ENCODE results near the gene INO80D.
"Not testable (repeated sequence)": the region's sequence is repeated elsewhere in the genome, so short reads cannot be mapped to it uniquely, and the experiment has no call there.

The INO80D gene

GRCh38 chr2:205984381-205984780, 101.6 kb downstream of the INO80D start:
- no peak for DNase-seq (ENCODE audit: low read depth in 2 of 2, low spot score in 1 of 2)

GRCh38 chr2:205982776-205983327, 103.1 kb downstream of the INO80D start:
- no peak for DNase-seq (ENCODE audit: low read depth in 2 of 2, low spot score in 1 of 2)

DNA sequence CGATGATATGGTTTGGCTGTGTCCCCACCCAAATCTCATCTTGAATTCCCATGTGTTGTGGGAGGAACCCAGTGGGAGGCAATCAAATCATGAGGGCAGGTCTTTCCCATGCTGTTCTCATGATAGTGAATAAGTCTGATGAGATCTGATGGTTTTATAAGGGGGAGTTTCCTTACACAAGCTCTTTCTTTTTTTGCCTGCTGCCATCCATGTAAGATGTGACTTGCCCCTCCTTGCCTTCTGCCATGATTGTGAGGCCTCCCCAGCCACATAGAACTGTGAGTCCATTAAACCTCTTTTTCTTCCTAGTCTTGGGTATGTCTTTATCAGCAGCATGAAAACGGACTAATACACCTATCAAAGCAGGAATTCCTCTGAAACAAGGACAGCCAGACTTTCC, 107.2 kb downstream of the INO80D start:
- not testable (repeated sequence) for DNase-seq (ENCODE audit: low read depth in 2 of 2, low spot score in 1 of 2)

DNA sequence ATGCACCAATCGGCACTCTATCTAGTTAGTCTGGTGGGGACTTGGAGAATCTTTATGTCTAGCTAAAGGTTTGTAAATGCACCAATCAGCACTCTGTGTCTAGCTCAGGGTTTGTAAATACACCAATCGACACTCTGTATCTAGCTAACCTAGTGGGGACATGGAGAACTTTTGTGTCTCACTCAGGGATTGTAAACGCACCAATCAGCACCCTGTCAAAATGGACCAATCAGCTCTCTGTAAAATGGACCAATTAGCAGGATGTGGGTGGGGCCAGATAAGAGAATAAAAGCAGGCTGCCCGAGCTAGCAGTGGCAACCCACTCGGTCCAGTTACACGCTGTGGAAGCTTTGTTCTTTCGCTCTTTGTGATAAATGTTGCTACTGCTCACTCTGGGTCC, 108.3 kb downstream of the INO80D start:
- not testable (repeated sequence) for DNase-seq (ENCODE audit: low read depth in 2 of 2, low spot score in 1 of 2)

- DNase-seq (ENCODE audit: low read depth in 2 of 2, low spot score in 1 of 2), result not testable (repeated sequence)
These were observed 108.9 kb downstream of the INO80D start for GRCh38 chr2:205976934-205977659.

GRCh38 chr2:205976120-205976814, 109.7 kb downstream of the INO80D start:
- no peak for DNase-seq (ENCODE audit: low read depth in 2 of 2, low spot score in 1 of 2)

DNA sequence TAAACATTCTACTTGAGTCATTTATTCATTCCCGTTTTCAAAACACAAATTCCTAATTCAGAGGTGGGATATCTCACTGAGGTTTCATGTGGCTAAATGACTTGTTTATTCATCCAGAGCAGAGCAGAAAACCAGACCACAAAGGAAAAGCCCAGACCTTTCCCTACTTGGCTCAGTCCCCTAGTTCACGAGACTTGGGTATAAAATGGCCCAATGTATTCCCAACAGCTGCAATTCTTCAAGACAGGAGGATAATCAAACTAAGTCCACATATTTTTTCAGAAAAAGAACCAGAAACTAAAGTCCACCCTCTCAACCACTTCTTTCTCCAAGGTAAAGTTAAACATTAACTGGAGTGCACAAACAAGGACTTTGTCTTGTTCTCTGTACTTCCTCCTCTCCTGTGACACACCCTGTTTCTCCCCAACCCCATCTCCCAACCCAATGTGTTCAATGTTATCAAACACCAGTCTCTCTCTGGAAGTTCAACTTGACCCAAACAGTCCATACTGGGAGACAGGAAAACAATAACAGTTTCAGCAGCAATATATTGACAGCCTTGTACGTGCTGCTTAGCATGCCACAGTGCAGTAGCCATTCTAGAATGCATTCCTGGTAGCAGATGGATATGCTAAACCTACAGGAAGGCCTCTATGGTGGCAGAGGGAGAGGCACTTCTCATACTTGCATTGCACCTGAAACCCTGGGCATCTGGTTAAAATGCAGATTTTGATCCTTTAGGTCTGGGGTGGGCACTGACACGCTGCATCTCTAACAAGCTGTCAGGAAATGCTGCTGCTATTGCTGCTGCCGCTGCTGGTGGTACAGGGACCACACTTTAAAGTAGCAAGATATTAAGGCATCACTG, 110.7 kb downstream of the INO80D start:
- DNase-seq (ENCODE audit: low read depth in 2 of 2, low spot score in 1 of 2), result no peak

- no peak for DNase-seq (ENCODE audit: low read depth in 2 of 2, low spot score in 1 of 2)
These were observed 113.9 kb downstream of the INO80D start for GRCh38 chr2:205972113-205972512.

DNA sequence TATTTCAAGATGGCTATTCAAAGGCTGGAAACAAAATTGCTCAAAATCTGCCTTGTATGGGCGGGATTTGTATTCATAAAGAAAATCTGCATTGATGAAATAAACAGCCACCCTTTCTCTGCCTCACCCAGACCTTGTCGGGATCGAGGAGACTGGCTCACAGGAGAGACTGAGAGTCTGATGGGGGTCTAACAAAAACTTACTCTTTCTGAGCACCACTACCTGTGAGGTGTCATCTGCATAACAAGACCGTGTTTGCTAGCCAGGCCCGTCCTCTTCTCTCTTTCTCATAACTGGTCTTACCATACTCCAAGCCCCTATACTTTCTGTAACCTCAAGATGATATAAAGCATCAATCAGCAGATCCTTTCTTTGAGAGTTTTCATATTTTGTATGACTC, 115.6 kb downstream of the INO80D start:
- no peak for DNase-seq (ENCODE audit: low read depth in 2 of 2, low spot score in 1 of 2)

DNA sequence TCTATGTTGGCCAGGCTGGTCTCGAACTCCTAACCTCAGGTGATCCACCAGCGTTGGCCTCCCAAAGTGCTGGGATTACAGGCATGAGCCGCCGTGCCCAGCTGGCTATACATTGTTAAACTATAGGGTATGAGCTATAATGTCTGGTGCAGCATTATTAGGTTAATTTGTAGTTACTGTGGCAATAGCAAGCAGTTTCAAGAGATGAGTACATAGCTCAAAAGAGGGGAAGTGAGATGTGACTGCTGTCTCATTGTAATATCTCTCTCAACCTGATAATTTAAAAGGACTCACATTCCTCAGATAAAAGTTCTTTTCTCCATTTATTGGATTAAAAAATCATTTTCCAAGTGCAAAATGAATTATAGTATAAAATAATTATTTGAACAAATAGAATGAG, 116.4 kb downstream of the INO80D start:
- DNase-seq (ENCODE audit: low read depth in 2 of 2, low spot score in 1 of 2), result no peak

GRCh38 chr2:205967391-205968075, 118.4 kb downstream of the INO80D start:
- no peak for DNase-seq (ENCODE audit: low read depth in 2 of 2, low spot score in 1 of 2)

GRCh38 chr2:205965707-205966106, 120.3 kb downstream of the INO80D start:
- DNase-seq (ENCODE audit: low read depth in 2 of 2, low spot score in 1 of 2), result no peak

DNA sequence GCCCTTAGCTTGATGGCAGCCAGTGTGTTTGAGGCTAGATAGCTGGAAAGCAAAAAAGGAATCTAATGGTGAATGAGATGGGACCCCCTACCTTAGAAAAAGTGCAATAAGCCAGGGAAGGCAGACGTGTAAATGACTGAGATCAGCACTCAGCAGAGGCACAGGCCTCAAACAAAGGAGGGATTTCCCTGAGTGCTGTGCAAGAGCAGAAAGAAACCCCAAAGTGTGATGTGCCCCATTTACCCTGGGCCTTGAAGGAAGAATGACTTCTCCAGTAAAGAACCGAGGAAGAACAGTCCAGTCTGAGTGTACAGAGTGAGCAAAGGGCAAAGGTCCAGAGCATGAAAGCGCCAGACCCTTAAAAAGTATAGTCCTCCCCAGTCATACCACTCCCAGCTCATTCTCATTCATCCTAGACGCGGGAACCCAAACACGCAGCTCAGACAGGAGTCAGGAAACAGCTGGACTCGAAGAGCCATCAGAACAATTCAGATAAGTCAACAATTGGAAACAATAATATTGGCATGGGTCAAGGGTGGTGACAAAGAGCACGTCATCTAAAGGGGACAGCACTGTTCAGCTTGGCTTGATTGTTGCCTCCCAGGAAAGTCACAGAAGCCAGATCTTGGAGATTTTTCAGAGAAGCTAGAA, 121.7 kb downstream of the INO80D start:
- no peak for DNase-seq (ENCODE audit: low read depth in 2 of 2, low spot score in 1 of 2)

- DNase-seq (ENCODE audit: low read depth in 2 of 2, low spot score in 1 of 2), result no peak
These were observed 126.5 kb downstream of the INO80D start for GRCh38 chr2:205959521-205959920.

GRCh38 chr2:205957452-205958154, 128.4 kb downstream of the INO80D start:
- DNase-seq (ENCODE audit: low read depth in 2 of 2, low spot score in 1 of 2), result no peak

DNA sequence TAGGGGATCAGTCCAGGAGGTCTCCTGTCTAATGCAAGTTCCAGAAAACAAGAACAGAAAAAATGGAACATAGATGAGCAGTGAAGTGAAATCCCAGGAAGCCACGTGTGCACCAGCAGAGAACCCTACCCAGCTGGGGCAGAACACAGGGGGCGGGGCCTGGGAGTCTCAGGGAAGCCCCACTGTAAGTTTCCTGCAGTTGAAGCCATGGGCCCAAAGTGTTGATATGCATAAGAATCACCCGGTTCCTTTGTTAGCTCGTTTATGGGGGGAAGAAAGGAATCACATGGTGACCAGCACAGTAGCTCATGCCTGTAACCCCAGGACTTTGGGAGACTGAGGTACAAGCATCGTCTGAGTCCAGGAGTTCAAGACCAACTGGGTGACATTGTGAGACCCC, 131.3 kb downstream of the INO80D start:
- no peak for DNase-seq (ENCODE audit: low read depth in 2 of 2, low spot score in 1 of 2)

DNA sequence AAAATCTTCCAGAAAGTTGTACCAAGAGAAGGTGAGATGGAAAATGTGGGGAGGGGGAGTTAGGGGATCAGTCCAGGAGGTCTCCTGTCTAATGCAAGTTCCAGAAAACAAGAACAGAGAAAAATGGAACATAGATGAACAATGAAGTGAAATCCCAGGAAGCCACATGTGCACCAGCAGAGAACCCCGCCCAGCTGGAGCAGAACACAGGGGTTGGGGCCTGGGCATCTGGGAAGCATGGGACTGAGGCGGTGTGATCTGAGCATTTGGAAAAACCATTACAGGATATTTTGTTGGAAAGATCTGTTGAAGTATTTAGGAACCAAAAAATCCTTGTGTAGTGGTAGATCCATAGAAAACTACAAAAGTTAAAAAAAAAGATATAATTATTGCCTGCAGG, 133.7 kb downstream of the INO80D start:
- DNase-seq (ENCODE audit: low read depth in 2 of 2, low spot score in 1 of 2), result no peak

DNA sequence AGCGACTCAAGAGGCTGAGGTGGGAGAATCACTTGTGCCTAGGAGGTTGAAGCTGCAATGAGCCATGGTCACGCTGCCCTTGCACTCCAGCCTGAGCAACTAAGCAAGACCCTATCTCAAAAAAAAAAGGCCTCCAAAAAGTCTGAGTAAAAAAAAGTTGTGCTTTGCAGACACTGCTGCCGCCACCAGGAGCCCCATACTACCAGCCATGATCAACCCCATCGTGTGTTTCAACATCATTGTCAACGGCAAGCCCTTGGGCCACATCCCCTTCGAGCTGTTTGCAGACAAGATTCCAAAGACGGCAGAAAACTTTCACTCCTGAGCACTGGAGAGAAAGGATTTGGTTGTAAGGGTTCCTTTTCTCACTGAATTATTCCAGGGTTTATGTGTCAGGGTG, 137.1 kb downstream of the INO80D start:
- DNase-seq (ENCODE audit: low read depth in 2 of 2, low spot score in 1 of 2), result no peak

- DNase-seq (ENCODE audit: low read depth in 2 of 2, low spot score in 1 of 2), result no peak
These were observed 137.5 kb downstream of the INO80D start for GRCh38 chr2:205948496-205948837.
